Measurements from ENCODE around the gene AVPR2. TPM values are rescaled to one million over a fixed set of nuclear protein-coding genes. Genes with fewer than 3 reads are reported as not detected.

Gene AVPR2
- total RNA-seq, 1 donor from 2014 or later, result 3.0 TPM

- no peaks in the 10 kb centered on the region for H3K36me3 ChIP-seq
- H3K27ac ChIP-seq, result no peak overlapping the region
- no peak for ATAC-seq
- no peaks in the 10 kb centered on the region for H3K27me3 ChIP-seq
- intact Hi-C loops (cut with DNase I), result no loop called here
- TF ChIP-seq CTCF (IDR thresholded peaks at IDR 0.05), result no peak
- H3K9me3 ChIP-seq, result no peaks in the 10 kb centered on the region
- no peak for DNase-seq
- H3K4me3 ChIP-seq, result no peak overlapping the region
- no peaks in the 10 kb centered on the region for H3K4me1 ChIP-seq
These were observed 9.2 kb downstream of the AVPR2 start for GRCh38 chrX:153913701-153914100.

GRCh38 chrX:153917869-153918268 lies 13.4 kb downstream of the AVPR2 start:
- Histone ChIP-seq H3K27me3 (no peaks in the 10 kb centered on the region), H3K9me3 (no peaks in the 10 kb centered on the region), H3K4me3 (no peak overlapping the region), H3K36me3 (no peaks in the 10 kb centered on the region), H3K4me1 (peaks cover 4% of the 10 kb centered on the region), H3K27ac (no peak overlapping the region)
- intact Hi-C loops (cut with DNase I), result no loop called here
- DNase-seq (no peak), ATAC-seq (no peak)
- TF ChIP-seq CTCF (IDR thresholded peaks at IDR 0.05), result no peak

GRCh38 chrX:153919281-153919680 lies 14.8 kb downstream of the AVPR2 start:
- DNase-seq, result no peak

GRCh38 chrX:153920546-153920945 lies 16.1 kb downstream of the AVPR2 start:
- Histone ChIP-seq H3K36me3 (no peaks in the 10 kb centered on the region), H3K4me1 (peaks cover 13% of the 10 kb centered on the region), H3K27me3 (no peaks in the 10 kb centered on the region), H3K27ac (no peak overlapping the region), H3K9me3 (no peaks in the 10 kb centered on the region), H3K4me3 (no peak overlapping the region)
- intact Hi-C loops (cut with DNase I), result no loop called here
- no peak for DNase-seq
- no peak for TF ChIP-seq CTCF (IDR thresholded peaks at IDR 0.05)
- no peak for ATAC-seq

More at GRCh38 chrX:153919281-153919680, 14.8 kb downstream of the AVPR2 start:
- peaks cover 13% of the 10 kb centered on the region for H3K4me1 ChIP-seq
- ATAC-seq, result no peak
- no peak overlapping the region for H3K4me3 ChIP-seq
- intact Hi-C loops (cut with DNase I), result no loop called here
- no peaks in the 10 kb centered on the region for H3K9me3 ChIP-seq
- no peak for TF ChIP-seq CTCF (IDR thresholded peaks at IDR 0.05)
- H3K27me3 ChIP-seq, result no peaks in the 10 kb centered on the region
- no peak overlapping the region for H3K27ac ChIP-seq
- no peaks in the 10 kb centered on the region for H3K36me3 ChIP-seq

- H3K36me3 ChIP-seq, result no peaks in the 10 kb centered on the region
- intact Hi-C loops (cut with DNase I), result no loop called here
- ATAC-seq (no peak), DNase-seq (no peak)
- H3K27ac ChIP-seq, result no peak overlapping the region
- H3K9me3 ChIP-seq, result no peaks in the 10 kb centered on the region
- no peaks in the 10 kb centered on the region for H3K27me3 ChIP-seq
- no peak overlapping the region for H3K4me3 ChIP-seq
- peaks cover 13% of the 10 kb centered on the region for H3K4me1 ChIP-seq
- TF ChIP-seq CTCF (IDR thresholded peaks at IDR 0.05), result no peak
These were observed 16.6 kb downstream of the AVPR2 start for GRCh38 chrX:153921070-153921469.
